Mammary epithelial cell (primary cell): ENCODE data around the gene ESPNL.

ENCODE experiments used
- EZH2 ChIP-seq: IDR thresholded peaks from 2 replicates; pipeline ENCODE4 v1.6.1; 2012; ENCODE audit warnings: low read length, inconsistent platforms, borderline replicate concordance
- TF ChIP-seq, protein P1 (sequence below), 2 donors: IDR thresholded peaks in 1 of 2; conservative IDR thresholded peaks in 1 of 2; 2 replicates each; pipeline ENCODE4 v1.5.1; 2011 to 2012; ENCODE audit warnings: inconsistent platforms in 2 of 2, low read length in 2 of 2, mild to moderate bottlenecking in 2 of 2, control low read depth in 1 of 2, low read depth in 1 of 2; ENCODE audit not compliant: insufficient read depth in 1 of 2; ENCODE audit errors: extremely low read depth in 1 of 2

DNA sequence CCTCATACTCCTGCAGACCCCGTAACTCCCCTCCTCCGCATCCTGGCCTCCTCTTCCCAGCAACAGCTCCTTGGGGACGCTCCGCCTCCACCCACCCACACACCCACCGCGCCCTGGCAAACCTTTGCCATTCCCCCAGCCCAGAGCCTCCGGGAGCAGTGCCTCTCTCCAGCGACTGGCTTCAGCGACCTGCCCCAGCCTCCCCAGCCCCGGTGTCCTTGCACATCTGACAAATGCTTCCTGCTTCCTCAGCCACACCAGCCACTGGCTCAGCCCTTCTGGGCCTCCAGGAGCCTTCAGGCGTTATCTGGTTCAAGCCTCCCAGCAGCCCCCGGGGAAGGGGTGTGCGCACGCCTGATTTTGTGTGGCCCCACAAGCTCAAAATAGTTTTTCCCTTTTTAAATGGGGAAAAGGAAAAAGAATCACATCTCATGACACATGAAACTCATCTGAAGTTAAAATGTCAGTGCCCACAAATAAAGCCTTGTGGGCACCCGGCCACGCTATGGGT is 14.2 kb downstream of the ESPNL start:
- TF ChIP-seq, protein P1, sequence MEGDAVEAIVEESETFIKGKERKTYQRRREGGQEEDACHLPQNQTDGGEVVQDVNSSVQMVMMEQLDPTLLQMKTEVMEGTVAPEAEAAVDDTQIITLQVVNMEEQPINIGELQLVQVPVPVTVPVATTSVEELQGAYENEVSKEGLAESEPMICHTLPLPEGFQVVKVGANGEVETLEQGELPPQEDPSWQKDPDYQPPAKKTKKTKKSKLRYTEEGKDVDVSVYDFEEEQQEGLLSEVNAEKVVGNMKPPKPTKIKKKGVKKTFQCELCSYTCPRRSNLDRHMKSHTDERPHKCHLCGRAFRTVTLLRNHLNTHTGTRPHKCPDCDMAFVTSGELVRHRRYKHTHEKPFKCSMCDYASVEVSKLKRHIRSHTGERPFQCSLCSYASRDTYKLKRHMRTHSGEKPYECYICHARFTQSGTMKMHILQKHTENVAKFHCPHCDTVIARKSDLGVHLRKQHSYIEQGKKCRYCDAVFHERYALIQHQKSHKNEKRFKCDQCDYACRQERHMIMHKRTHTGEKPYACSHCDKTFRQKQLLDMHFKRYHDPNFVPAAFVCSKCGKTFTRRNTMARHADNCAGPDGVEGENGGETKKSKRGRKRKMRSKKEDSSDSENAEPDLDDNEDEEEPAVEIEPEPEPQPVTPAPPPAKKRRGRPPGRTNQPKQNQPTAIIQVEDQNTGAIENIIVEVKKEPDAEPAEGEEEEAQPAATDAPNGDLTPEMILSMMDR (conservative IDR thresholded peaks at IDR 0.05 in 1 of 2, IDR thresholded peaks at IDR 0.05 in 1 of 2; ENCODE audit: extremely low read depth in 1 of 2, insufficient read depth in 1 of 2, low read depth in 1 of 2, low read length in 2 of 2) = no peak
- no peak for TF ChIP-seq EZH2
